Measurements from ENCODE around the gene PDIA3.
"Not testable (repeated sequence)": the region's sequence is repeated elsewhere in the genome, so short reads cannot be mapped to it uniquely, and the experiment has no call there.

Gene PDIA3

DNA sequence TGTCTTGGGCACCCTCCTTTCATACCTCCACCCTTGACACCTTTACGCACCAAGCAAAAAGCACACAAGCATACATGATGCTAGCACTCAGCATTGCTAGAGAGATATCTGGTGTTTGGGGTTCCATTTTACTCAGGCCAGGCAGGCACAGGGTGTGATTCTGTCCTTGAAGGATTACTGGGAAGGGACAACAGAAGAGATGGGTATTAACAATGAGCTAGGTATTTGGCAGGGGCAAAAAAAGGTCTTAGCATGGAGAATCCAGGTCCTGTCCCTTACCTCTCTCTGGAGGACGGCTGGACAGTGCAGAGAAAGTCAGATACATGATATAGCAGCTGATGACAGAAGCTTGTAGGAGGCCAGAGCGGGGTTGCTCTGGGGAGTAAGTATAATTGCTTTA lies 50.3 kb downstream of the PDIA3 start:
- Histone ChIP-seq H3K27me3 (ENCODE audit: insufficient read depth, poor library complexity, severe bottlenecking) (no peaks in the 10 kb centered on the region), H3K4me3 (replicated peaks; ENCODE audit: insufficient read depth, low read length) (no peak overlapping the region), H3K27ac (replicated peaks) (no peak overlapping the region)
- no peak for DNase-seq (ENCODE audit: low read depth in 1 of 2, low spot score in 1 of 2)
- TF ChIP-seq REST (IDR thresholded peaks at IDR 0.05; ENCODE audit: insufficient replicate concordance, low read depth) (no peak), SPI1 (IDR thresholded peaks at IDR 0.05; ENCODE audit: borderline replicate concordance, low read depth) (no peak), GABPA (IDR thresholded peaks at IDR 0.05; ENCODE audit: low read depth) (no peak), CTCF (IDR thresholded peaks at IDR 0.05; ENCODE audit: insufficient read depth, low read length) (no peak), POLR2AphosphoS5 (IDR thresholded peaks at IDR 0.05; ENCODE audit: low read depth) (peak; percentile 36)

- DNase-seq (ENCODE audit: low read depth in 1 of 2, low spot score in 1 of 2), result no peak
- TF ChIP-seq SPI1 (IDR thresholded peaks at IDR 0.05; ENCODE audit: borderline replicate concordance, low read depth), result no peak
- TF ChIP-seq POLR2AphosphoS5 (IDR thresholded peaks at IDR 0.05; ENCODE audit: low read depth), result no peak
- Histone ChIP-seq H3K4me3 (replicated peaks; ENCODE audit: insufficient read depth, low read length) (no peak overlapping the region), H3K27me3 (ENCODE audit: insufficient read depth, poor library complexity, severe bottlenecking) (no peaks in the 10 kb centered on the region), H3K27ac (replicated peaks) (peak overlapping the region; percentile 80; the same call in 1 of the 2 replicates)
Observed at GRCh38 chr15:43799209-43799944, 53.1 kb downstream of the PDIA3 start.

DNA sequence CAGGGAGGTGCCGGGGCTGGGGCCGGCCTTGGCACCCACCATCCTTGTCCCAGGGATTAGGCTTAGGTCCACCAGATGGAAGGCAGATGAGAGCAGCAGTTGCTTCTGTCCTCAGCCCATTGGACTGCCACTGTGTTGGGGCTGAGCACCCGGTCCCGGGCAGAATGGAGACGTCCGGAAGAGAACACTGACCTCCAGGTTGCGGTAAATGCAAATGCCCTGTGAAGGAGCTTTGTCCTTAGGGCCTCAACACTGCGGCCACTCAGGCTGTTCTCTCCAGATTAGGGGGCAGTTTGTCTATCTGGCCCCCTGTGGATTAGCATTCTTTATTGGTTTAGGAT lies 53.7 kb downstream of the PDIA3 start, which contains the start of gene SERINC4:
SERINC4 (minus strand) TSS at position 276 of the 341 bp plus-strand sequence; CDS start at position 42, 234 bp downstream.
- peak within 1 kb of the TSS; percentile 80 for H3K27ac ChIP-seq (replicated peaks)
- no peak for TF ChIP-seq REST (IDR thresholded peaks at IDR 0.05; ENCODE audit: insufficient replicate concordance, low read depth)
- no peak for TF ChIP-seq SPI1 (IDR thresholded peaks at IDR 0.05; ENCODE audit: borderline replicate concordance, low read depth)
- no peak for TF ChIP-seq POLR2AphosphoS5 (IDR thresholded peaks at IDR 0.05; ENCODE audit: low read depth)
- no peak for TF ChIP-seq GABPA (IDR thresholded peaks at IDR 0.05; ENCODE audit: low read depth)
- TF ChIP-seq CTCF (IDR thresholded peaks at IDR 0.05; ENCODE audit: insufficient read depth, low read length), result no peak
- H3K4me3 ChIP-seq (replicated peaks; ENCODE audit: insufficient read depth, low read length), result peak within 1 kb of the TSS; percentile 98
- DNase-seq (ENCODE audit: low read depth in 1 of 2, low spot score in 1 of 2), result no peak
- no peaks in the 10 kb centered on the region for H3K27me3 ChIP-seq (ENCODE audit: insufficient read depth, poor library complexity, severe bottlenecking)

DNA sequence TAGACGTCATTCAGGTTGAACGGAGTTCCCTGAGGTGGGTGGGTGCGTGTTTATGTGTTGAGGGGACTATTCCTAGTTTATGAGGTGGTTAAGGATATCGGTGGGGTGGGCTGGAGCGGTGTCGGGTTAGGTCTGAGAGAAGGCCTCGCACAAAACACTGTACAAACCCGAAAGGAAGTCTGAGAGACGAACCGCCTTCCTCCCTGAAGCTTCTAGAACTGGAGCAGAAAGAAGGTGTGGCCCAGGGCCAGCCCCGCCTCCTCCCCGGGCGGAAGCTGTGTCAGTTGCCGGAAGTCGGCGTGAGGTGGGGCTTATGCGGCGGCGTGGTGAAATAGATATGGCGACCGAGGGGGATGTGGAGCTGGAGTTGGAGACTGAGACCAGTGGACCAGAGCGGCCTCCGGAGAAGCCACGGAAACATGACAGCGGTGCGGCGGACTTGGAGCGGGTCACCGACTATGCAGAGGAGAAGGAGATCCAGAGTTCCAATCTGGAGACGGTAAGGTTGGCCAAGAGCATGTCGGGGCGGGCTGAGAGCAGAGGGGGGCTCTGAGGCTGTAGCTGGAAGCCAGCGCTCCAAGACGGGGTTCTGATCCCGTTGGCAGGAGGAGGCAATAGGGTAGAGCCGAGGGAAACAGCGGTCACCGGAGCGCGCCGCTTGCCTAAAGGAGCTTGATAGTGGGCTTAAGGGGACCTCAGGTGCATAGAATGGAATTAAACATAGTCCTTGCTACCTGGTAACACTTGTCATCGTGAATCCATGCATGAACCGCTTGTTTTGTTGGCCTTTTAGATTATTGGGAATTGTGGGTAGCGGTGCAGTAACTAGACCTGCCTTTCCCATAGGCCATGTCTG lies 54.3 kb downstream of the PDIA3 start, which contains the start of gene HYPK:
HYPK (plus strand) TSS at position 314 of the 856 bp plus-strand sequence; CDS start at position 338, 24 bp downstream.
- DNase-seq (ENCODE audit: low read depth in 1 of 2, low spot score in 1 of 2), result peak; percentile 67 to 93
- Histone ChIP-seq H3K27ac (replicated peaks) (peak within 1 kb of the TSS; percentile 80), H3K27me3 (ENCODE audit: insufficient read depth, poor library complexity, severe bottlenecking) (no peaks in the 10 kb centered on the region), H3K4me3 (replicated peaks; ENCODE audit: insufficient read depth, low read length) (peak within 1 kb of the TSS; percentile 98)
- peak; percentile 36; the same call in 1 of the 2 replicates for TF ChIP-seq SPI1 (IDR thresholded peaks at IDR 0.05; ENCODE audit: borderline replicate concordance, low read depth)
- TF ChIP-seq GABPA (IDR thresholded peaks at IDR 0.05; ENCODE audit: low read depth), result peak; percentile 85
- TF ChIP-seq CTCF (IDR thresholded peaks at IDR 0.05; ENCODE audit: insufficient read depth, low read length), result no peak
- no peak for TF ChIP-seq REST (IDR thresholded peaks at IDR 0.05; ENCODE audit: insufficient replicate concordance, low read depth)
- TF ChIP-seq POLR2AphosphoS5 (IDR thresholded peaks at IDR 0.05; ENCODE audit: low read depth), result peak; percentile 93

DNA sequence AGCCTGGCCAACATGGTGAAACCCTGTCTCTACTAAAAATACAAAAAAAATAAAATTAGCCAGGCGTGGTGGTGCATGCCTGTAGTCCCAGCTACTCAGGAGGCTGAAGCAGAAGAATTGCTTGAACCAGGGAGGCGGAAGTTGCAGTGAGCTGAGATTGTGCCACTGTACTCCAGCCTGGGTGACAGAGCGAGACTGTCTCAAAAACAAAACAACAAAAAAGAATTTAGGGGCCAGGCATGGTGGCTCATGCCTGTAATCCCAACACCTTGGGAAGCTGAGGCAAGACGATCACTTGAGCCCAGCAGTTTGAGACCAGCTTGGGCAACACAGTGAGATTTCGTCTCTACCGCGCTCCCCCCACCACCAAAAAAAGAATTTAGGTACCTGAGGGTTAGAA lies 56.4 kb downstream of the PDIA3 start:
- not testable (repeated sequence) for H3K27ac ChIP-seq (replicated peaks); H3K27me3 ChIP-seq (ENCODE audit: insufficient read depth, poor library complexity, severe bottlenecking); H3K4me3 ChIP-seq (replicated peaks; ENCODE audit: insufficient read depth, low read length); DNase-seq (ENCODE audit: low read depth in 1 of 2, low spot score in 1 of 2)

Measured in HL-60 (cell line).